RWPE2 (cell line): ENCODE measurements around the gene ADAM30.
"Not testable (repeated sequence)": the region's sequence is repeated elsewhere in the genome, so short reads cannot be mapped to it uniquely, and the experiment has no call there.

Experiments
- ATAC-seq: fragments of 200-7000 bp; cut with Tn5 transposase; 3 replicates; pipeline ENCODE4 v1.9.1; 2021; ENCODE audit warnings: low read depth
- DNase-seq: peaks from one replicate; pipeline ENCODE4 v3.0.0-alpha.2; 2020; ENCODE audit warnings: low spot score
- H3K27ac ChIP-seq: fragments of 450-650 bp; 2 replicates; pipeline ENCODE4 v1.5.1; 2017; ENCODE audit warnings: mild to moderate bottlenecking; ENCODE audit not compliant: poor library complexity, severe bottlenecking
- H3K27me3 ChIP-seq: fragments of 250-450 bp; sonication (Bioruptor Pico); 2 replicates; pipeline ENCODE4 v1.5.1; 2021; ENCODE audit warnings: mild to moderate bottlenecking, moderate library complexity; ENCODE audit not compliant: insufficient read depth, poor library complexity, severe bottlenecking
- H3K36me3 ChIP-seq: fragments of 250-450 bp; sonication (Bioruptor Pico); 2 replicates; pipeline ENCODE4 v1.5.1; 2020; ENCODE audit warnings: low read depth, mild to moderate bottlenecking, moderate library complexity
- H3K4me1 ChIP-seq: fragments of 250-450 bp; sonication (Bioruptor Pico); 2 replicates; pipeline ENCODE4 v1.5.1; 2021; ENCODE audit warnings: mild to moderate bottlenecking, moderate library complexity; ENCODE audit not compliant: insufficient read depth, poor library complexity, severe bottlenecking
- H3K4me3 ChIP-seq: fragments of 250-450 bp; sonication (Bioruptor Pico); 2 replicates; pipeline ENCODE4 v1.5.1; 2021; ENCODE audit warnings: mild to moderate bottlenecking, moderate library complexity; ENCODE audit not compliant: severe bottlenecking
- H3K9me3 ChIP-seq: fragments of 250-450 bp; sonication (Bioruptor Pico); 2 replicates; pipeline ENCODE4 v1.5.1; 2021; ENCODE audit warnings: mild to moderate bottlenecking, moderate library complexity; ENCODE audit not compliant: severe bottlenecking
- CTCF ChIP-seq: fragments of 450-650 bp; IDR thresholded peaks from one replicate; pipeline ENCODE4 v1.5.1; 2017; ENCODE audit warnings: mild to moderate bottlenecking, moderate library complexity; ENCODE audit not compliant: poor library complexity, severe bottlenecking

ADAM30 gene

GRCh38 chr1:119865627-119866026, 30.7 kb downstream of the ADAM30 start:
- no peak overlapping the region for H3K4me3 ChIP-seq
- no peaks in the 10 kb centered on the region for H3K27me3 ChIP-seq
- no peaks in the 10 kb centered on the region for H3K9me3 ChIP-seq
- TF ChIP-seq CTCF, result no peak
- no peak overlapping the region for H3K27ac ChIP-seq
- DNase-seq (no peak), ATAC-seq (no peak)
- no peaks in the 10 kb centered on the region for H3K36me3 ChIP-seq
- H3K4me1 ChIP-seq, result no peaks in the 10 kb centered on the region

GRCh38 chr1:119862276-119862675, 34.0 kb downstream of the ADAM30 start:
- H3K4me3 ChIP-seq, result no peak overlapping the region
- TF ChIP-seq CTCF, result no peak
- H3K4me1 ChIP-seq, result peaks cover 8% of the 10 kb centered on the region
- H3K36me3 ChIP-seq, result no peaks in the 10 kb centered on the region
- H3K9me3 ChIP-seq, result no peaks in the 10 kb centered on the region
- no peak for DNase-seq
- ATAC-seq, result no peak
- H3K27ac ChIP-seq, result no peak overlapping the region
- H3K27me3 ChIP-seq, result no peaks in the 10 kb centered on the region

GRCh38 chr1:119861547-119861946, 34.8 kb downstream of the ADAM30 start:
- Histone ChIP-seq H3K27ac (no peak overlapping the region), H3K9me3 (no peaks in the 10 kb centered on the region), H3K4me3 (no peak overlapping the region), H3K27me3 (no peaks in the 10 kb centered on the region), H3K4me1 (peaks cover 8% of the 10 kb centered on the region), H3K36me3 (no peaks in the 10 kb centered on the region)
- TF ChIP-seq CTCF, result no peak
- DNase-seq (no peak), ATAC-seq (no peak)

- ATAC-seq (peak; percentile 79), DNase-seq (no peak)
- Histone ChIP-seq H3K36me3 (no peaks in the 10 kb centered on the region), H3K27me3 (no peaks in the 10 kb centered on the region), H3K4me3 (no peak overlapping the region), H3K27ac (no peak overlapping the region), H3K4me1 (peaks cover 8% of the 10 kb centered on the region), H3K9me3 (no peaks in the 10 kb centered on the region)
- no peak for TF ChIP-seq CTCF
These were observed 36.7 kb downstream of the ADAM30 start for GRCh38 chr1:119859647-119860046.

- H3K4me3 ChIP-seq, H3K4me1 ChIP-seq, H3K27me3 ChIP-seq, H3K9me3 ChIP-seq, H3K27ac ChIP-seq, ATAC-seq, H3K36me3 ChIP-seq, DNase-seq: not testable (repeated sequence)
These were observed 37.6 kb downstream of the ADAM30 start for GRCh38 chr1:119858556-119859214.
